Keratinocyte (primary cell): Measurements from ENCODE around the gene RBM25.

Source experiments
- CTCF ChIP-seq, 3 experiments: IDR thresholded peaks in 1 of 3; conservative IDR thresholded peaks in 1 of 3; optimal IDR thresholded peaks in 1 of 3; 2 replicates in 2 of 3; 3 replicates in 1 of 3; pipeline versions ENCODE3 to v1.5.1; 2011; ENCODE audit warnings: low read length in 3 of 3, mild to moderate bottlenecking in 3 of 3, moderate library complexity in 2 of 3, control low read depth in 1 of 3, inconsistent platforms in 1 of 3; ENCODE audit not compliant: insufficient read depth in 2 of 3; ENCODE audit errors: extremely low read depth in 1 of 3
- EZH2 ChIP-seq: IDR thresholded peaks from one replicate; pipeline ENCODE4 v1.6.1; 2012; ENCODE audit warnings: inconsistent platforms, mild to moderate bottlenecking, low read length, moderate library complexity

- no peak for TF ChIP-seq EZH2
- TF ChIP-seq CTCF (optimal IDR thresholded peaks at IDR 0.05 in 1 of 3, IDR thresholded peaks at IDR 0.05 in 1 of 3, conservative IDR thresholded peaks at IDR 0.05 in 1 of 3; ENCODE audit: extremely low read depth in 1 of 3, insufficient read depth in 2 of 3, low read length in 3 of 3): no peak
Measured at GRCh38 chr14:73133795-73134194, 75.5 kb downstream of the RBM25 start.
